Hematopoietic multipotent progenitor cell treated with erythropoietin and hydrocortisone succinate and interleukin-3 and kit ligand, for 6 days (in vitro differentiated cells): Measurements from ENCODE around the gene ACTL6B.

Source experiments
- DNase-seq: peaks from one replicate; pipeline ENCODE4 v3.0.0-alpha.2; 2015

The ACTL6B gene

GRCh38 chr7:100626530-100627237 lies 29.6 kb downstream of the ACTL6B start:
- peak; percentile 93 for DNase-seq

- peak; percentile 23 for DNase-seq
Measured at GRCh38 chr7:100626055-100626454, 30.2 kb downstream of the ACTL6B start.

DNA sequence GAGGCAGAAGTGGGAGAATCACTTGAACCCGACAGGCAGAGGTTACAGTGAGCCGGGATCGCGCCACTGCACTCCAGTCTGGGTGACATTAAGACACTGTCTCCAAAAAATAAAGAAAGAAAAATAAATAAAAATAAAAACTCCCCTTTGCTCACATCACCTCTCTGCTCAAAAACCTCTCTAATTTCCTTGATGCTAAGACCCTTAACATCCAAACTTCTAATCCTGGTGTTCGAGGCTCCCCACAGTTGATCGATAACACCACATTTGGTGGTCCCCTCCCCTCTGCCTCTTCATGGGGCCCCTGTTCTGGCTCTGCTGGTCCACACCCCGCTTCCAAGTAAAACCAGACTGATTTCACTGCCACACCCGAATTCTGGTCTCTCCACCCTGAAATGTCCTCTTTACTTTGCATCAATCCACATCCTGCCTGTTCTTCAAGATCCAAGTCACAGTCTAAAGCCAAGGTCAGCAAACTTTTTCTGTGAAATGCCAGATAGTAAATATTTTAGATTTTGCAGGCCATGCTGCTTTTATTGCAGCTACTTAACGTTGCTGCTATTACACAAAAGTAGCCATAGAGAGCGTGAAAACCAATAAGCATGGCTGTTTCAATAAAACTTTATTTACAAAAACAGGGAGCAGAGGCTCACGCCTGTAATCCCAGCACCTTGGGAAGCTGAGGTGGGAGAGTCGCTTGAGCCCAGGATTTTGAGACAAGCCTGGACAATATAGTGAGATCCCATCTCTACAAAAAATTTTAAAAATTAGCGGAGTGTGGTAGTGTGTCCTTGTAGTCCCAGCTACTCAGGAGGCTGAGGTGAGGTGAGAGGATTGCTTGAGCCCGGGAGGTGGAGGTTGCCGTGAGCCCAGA lies 32.1 kb downstream of the ACTL6B start:
- DNase-seq, result peak; percentile 93

- no peak for DNase-seq
Measured at GRCh38 chr7:100621554-100621953, 34.7 kb downstream of the ACTL6B start.

GRCh38 chr7:100620804-100621203 lies 35.4 kb downstream of the ACTL6B start:
- no peak for DNase-seq

GRCh38 chr7:100620239-100620638 lies 36.0 kb downstream of the ACTL6B start:
- DNase-seq, result no peak

DNA sequence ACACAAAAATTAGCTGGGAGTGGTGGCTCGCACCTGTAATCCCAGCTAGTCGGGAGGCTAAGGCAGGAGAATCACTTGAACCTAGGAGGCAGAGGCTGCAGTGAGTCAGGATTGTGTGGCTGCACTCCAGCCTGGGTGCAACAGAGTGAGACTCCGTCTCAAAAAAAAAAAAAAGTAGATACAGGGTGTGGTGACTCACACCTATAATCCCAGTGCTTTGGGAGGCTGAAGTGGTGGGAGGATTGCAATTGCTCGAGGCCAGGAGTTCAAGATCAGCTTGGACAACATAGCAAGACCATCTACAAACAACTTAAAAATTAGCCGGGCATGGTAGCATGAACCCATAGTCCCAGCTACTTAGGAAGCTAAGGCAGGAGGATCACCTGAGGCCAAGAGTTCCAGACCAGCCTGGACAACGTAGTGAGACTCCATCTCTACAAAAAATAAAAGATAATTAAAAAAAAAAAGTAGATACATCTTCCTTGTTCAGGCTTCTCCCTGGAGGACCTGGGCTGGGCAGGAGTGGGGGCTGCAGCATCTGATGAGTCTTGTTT lies 41.9 kb downstream of the ACTL6B start:
- DNase-seq, result no peak

GRCh38 chr7:100613412-100614175 lies 42.7 kb downstream of the ACTL6B start:
- peak; percentile 55 for DNase-seq

- DNase-seq, result peak; percentile 70
Measured at GRCh38 chr7:100612730-100613390, 43.4 kb downstream of the ACTL6B start.

GRCh38 chr7:100611983-100612729 lies 44.1 kb downstream of the ACTL6B start, which contains the start of gene MOSPD3:
MOSPD3 (plus strand) TSS chr7:100612540; CDS start chr7:100612792, 252 bp downstream.
- DNase-seq, result peak; percentile 100

- no peak for DNase-seq
Measured at GRCh38 chr7:100609958-100610357, 46.3 kb downstream of the ACTL6B start.

GRCh38 chr7:100607111-100607510 lies 49.1 kb downstream of the ACTL6B start:
- DNase-seq, result no peak

DNA sequence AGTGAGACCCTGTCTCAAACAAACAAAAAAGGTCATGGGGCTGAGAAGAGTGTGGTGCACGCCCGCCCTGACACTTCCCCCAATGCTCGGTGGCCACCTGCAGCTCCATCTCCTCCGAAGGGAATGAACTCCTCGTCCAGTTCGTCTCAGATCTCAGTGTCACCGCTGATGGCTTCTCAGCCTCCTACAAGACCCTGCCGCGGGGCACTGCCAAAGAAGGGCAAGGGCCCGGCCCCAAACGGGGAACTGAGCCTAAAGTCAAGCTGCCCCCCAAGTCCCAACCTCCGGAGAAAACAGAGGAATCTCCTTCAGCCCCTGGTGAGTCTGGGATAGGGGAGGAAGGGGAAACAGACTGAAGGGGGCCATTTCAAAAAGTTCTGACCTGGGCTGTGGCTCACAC lies 49.9 kb downstream of the ACTL6B start:
- no peak for DNase-seq

GRCh38 chr7:100604976-100605911 lies 51.0 kb downstream of the ACTL6B start:
- DNase-seq, result peak; percentile 71

GRCh38 chr7:100604028-100604975 lies 51.9 kb downstream of the ACTL6B start:
- DNase-seq, result peak; percentile 87

- no peak for DNase-seq
Measured at GRCh38 chr7:100603726-100604027, 52.6 kb downstream of the ACTL6B start.

GRCh38 chr7:100602889-100603725 lies 53.1 kb downstream of the ACTL6B start:
- DNase-seq, result no peak

GRCh38 chr7:100600730-100601038 lies 55.6 kb downstream of the ACTL6B start:
- no peak for DNase-seq
